Right atrium auricular region (tissue), 2 donors: ENCODE measurements around the gene SUSD4. TPM values are rescaled to one million over a fixed set of nuclear protein-coding genes. Genes with fewer than 3 reads are reported as not detected.

ENCODE experiments used
- DNase-seq: peaks from one replicate; pipeline ENCODE4 v3.0.0-alpha.2; 2019; ENCODE audit warnings: low spot score
- H3K27ac ChIP-seq, 2 donors: fragments of 200-600 bp; sonication (generic); 1 replicate in 1 of 2; 2 replicates in 1 of 2; pipeline ENCODE4 v1.5.1; 2016 to 2019
- H3K27me3 ChIP-seq, 2 donors: fragments of 200-600 bp; sonication (generic); one replicate each; pipeline versions ENCODE4 v1.5.1 to v1.6.0; 2017 to 2019
- H3K36me3 ChIP-seq: fragments of 200-600 bp; sonication (generic); one replicate; pipeline ENCODE4 v1.5.1; 2016
- H3K4me1 ChIP-seq, 2 donors: fragments of 200-600 bp; sonication (generic); one replicate each; pipeline versions ENCODE4 v1.5.1 to v1.6.0; 2017 to 2019
- H3K4me3 ChIP-seq, 2 donors: fragments of 200-600 bp; sonication (generic); 1 replicate in 1 of 2; 2 replicates in 1 of 2; pipeline ENCODE4 v1.5.1; 2017 to 2019; ENCODE audit warnings: mild to moderate bottlenecking in 1 of 2, moderate library complexity in 1 of 2
- H3K9me3 ChIP-seq, 2 donors: fragments of 200-600 bp; sonication (generic); one replicate each; pipeline ENCODE4 v1.5.1; 2019
- total RNA-seq, 2 donors: library from RNA; depleted of rRNA; stranded (reverse); fragments of >200 nt; gene quantifications; one replicate each; pipeline ENCODE4 v1.1.0, GENCODE V29; 2016
- TF ChIP-seq, protein P1 (sequence below), 2 donors: fragments of 200-600 bp; sonication (generic); IDR thresholded peaks; one replicate each; pipeline ENCODE4 v1.5.1; 2019; ENCODE audit warnings: antibody characterized with exemption in 2 of 2

SUSD4 gene
- total RNA-seq, 2 donors from 2014 or later: 8.9 to 17.7 TPM

DNA sequence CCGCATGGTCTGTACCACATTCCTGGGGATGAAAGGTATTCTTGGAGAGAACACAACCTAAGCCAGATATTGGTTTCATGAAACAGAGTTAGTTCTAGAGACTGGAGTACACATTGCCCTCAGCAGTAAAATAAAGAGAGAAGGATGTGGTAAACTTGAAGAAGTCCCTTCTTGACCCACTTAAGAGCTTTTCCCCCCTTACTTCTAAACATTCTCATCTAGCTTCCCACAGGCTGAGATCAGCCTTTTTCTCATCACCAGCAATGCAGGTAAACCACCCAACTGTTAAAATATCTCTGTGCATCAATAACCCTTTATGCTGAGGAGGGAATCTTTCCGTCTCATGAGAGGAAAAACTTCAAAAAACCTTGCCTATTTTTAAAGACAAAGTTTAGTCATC, 62.6 kb downstream of the SUSD4 start:
- Histone ChIP-seq H3K9me3 (no peaks in the 10 kb centered on the region), H3K27ac (no peak overlapping the region), H3K36me3 (no peaks in the 10 kb centered on the region), H3K4me3 (no peak overlapping the region), H3K27me3 (no peaks in the 10 kb centered on the region), H3K4me1 (no peaks in the 10 kb centered on the region)
- TF ChIP-seq, protein P1, sequence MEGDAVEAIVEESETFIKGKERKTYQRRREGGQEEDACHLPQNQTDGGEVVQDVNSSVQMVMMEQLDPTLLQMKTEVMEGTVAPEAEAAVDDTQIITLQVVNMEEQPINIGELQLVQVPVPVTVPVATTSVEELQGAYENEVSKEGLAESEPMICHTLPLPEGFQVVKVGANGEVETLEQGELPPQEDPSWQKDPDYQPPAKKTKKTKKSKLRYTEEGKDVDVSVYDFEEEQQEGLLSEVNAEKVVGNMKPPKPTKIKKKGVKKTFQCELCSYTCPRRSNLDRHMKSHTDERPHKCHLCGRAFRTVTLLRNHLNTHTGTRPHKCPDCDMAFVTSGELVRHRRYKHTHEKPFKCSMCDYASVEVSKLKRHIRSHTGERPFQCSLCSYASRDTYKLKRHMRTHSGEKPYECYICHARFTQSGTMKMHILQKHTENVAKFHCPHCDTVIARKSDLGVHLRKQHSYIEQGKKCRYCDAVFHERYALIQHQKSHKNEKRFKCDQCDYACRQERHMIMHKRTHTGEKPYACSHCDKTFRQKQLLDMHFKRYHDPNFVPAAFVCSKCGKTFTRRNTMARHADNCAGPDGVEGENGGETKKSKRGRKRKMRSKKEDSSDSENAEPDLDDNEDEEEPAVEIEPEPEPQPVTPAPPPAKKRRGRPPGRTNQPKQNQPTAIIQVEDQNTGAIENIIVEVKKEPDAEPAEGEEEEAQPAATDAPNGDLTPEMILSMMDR (IDR thresholded peaks at IDR 0.05): no peak
- DNase-seq: no peak

GRCh38 chr1:223299553-223299952, 64.4 kb downstream of the SUSD4 start:
- TF ChIP-seq, protein P1 (IDR thresholded peaks at IDR 0.05): no peak
- Histone ChIP-seq H3K36me3 (no peaks in the 10 kb centered on the region), H3K4me1 (no peaks in the 10 kb centered on the region), H3K4me3 (no peak overlapping the region), H3K27me3 (no peaks in the 10 kb centered on the region), H3K9me3 (no peaks in the 10 kb centered on the region), H3K27ac (no peak overlapping the region)
- DNase-seq: no peak

DNA sequence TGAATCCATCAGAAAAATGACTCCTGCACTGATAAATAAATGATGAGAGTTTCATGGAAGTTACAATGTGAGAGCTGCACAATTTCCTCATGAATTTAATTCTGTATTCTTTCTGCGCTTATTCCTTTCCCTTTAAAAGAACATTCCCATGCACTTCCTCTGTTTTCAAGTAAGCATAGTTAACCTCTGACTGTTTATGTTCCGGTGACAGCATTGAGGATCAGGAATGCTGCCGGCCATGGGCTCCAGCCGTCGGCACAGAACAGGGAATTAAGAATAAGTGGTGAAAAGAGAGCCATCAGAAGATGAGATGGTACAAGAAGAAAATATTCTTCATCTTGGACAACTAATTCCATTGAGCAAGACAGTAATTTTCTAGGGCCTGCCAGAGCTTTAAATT, 65.3 kb downstream of the SUSD4 start:
- H3K27me3 ChIP-seq: no peaks in the 10 kb centered on the region
- no peak overlapping the region for H3K27ac ChIP-seq
- no peaks in the 10 kb centered on the region for H3K9me3 ChIP-seq
- DNase-seq: no peak
- H3K36me3 ChIP-seq: no peaks in the 10 kb centered on the region
- TF ChIP-seq, protein P1 (IDR thresholded peaks at IDR 0.05): no peak
- no peaks in the 10 kb centered on the region for H3K4me1 ChIP-seq
- no peak overlapping the region for H3K4me3 ChIP-seq

- H3K36me3 ChIP-seq: no peaks in the 10 kb centered on the region
- no peak for DNase-seq
- no peak overlapping the region for H3K4me3 ChIP-seq
- TF ChIP-seq, protein P1 (IDR thresholded peaks at IDR 0.05): no peak
- H3K27me3 ChIP-seq: no peaks in the 10 kb centered on the region
- H3K9me3 ChIP-seq: no peaks in the 10 kb centered on the region
- H3K4me1 ChIP-seq: no peaks in the 10 kb centered on the region
- no peak overlapping the region for H3K27ac ChIP-seq
Observed at GRCh38 chr1:223297800-223298199, 66.2 kb downstream of the SUSD4 start.

DNA sequence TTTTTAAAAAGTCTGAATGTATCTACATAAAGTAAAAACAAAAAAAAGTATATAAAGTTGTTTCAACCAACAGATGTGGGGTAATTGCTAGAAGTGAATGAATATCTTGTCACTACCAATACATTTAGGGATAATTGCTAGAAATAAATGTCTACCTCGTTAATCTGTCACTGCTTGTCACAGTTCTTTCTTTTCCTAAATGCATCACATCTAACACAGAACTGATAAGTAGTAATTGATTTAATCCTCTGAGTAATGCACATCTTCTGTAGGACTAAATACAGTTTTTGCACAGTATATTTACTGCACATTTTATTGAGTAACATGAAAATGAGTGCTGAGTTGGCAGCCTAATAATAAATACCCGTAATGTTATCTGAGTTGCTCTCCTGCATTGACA, 72.2 kb downstream of the SUSD4 start:
- Histone ChIP-seq H3K4me1 (no peaks in the 10 kb centered on the region), H3K27ac (no peak overlapping the region), H3K27me3 (no peaks in the 10 kb centered on the region), H3K4me3 (no peak overlapping the region), H3K36me3 (no peaks in the 10 kb centered on the region), H3K9me3 (no peaks in the 10 kb centered on the region)
- no peak for DNase-seq
- TF ChIP-seq, protein P1 (IDR thresholded peaks at IDR 0.05): no peak

GRCh38 chr1:223290397-223290796, 73.6 kb downstream of the SUSD4 start:
- H3K9me3 ChIP-seq: no peaks in the 10 kb centered on the region
- DNase-seq: no peak
- no peak overlapping the region for H3K27ac ChIP-seq
- H3K4me1 ChIP-seq: no peaks in the 10 kb centered on the region
- TF ChIP-seq, protein P1 (IDR thresholded peaks at IDR 0.05): no peak
- H3K27me3 ChIP-seq: no peaks in the 10 kb centered on the region
- H3K36me3 ChIP-seq: no peaks in the 10 kb centered on the region
- H3K4me3 ChIP-seq: no peak overlapping the region
